Natural killer cell treated with Interleukin-12 subunit alpha and Interleukin-12 subunit beta and Interleukin-15 and Interleukin-18, amount 100 ng/mL, for 72 hours (primary cell): ENCODE results near the gene RMI1. TPM values are rescaled to one million over a fixed set of nuclear protein-coding genes. Genes with fewer than 3 reads are reported as not detected.
"Not testable (repeated sequence)": the region's sequence is repeated elsewhere in the genome, so short reads cannot be mapped to it uniquely, and the experiment has no call there.

ENCODE experiments used
- ATAC-seq, 2 donors: fragments of 150-1000 bp; cut with Tn5 transposase in 1 of 2; sonication (Bioruptor Pico), chemical (Tn5 transposase) in 1 of 2; 2 replicates each; pipeline ENCODE4 v1.10.0; 2021
- DNase-seq: peaks from one replicate; pipeline ENCODE4 v3.0.0; 2022; ENCODE audit warnings: low spot score
- H3K27ac Mint-ChIP-seq, 2 donors: 1 replicate in 1 of 2; 2 replicates in 1 of 2; pipeline ENCODE4 v1.8.0; 2022; ENCODE audit warnings: mixed read lengths in 2 of 2, mild to moderate bottlenecking in 1 of 2, moderate library complexity in 1 of 2
- H3K27me3 Mint-ChIP-seq, 2 donors: 1 replicate in 1 of 2; 2 replicates in 1 of 2; pipeline ENCODE4 v1.8.0; 2022; ENCODE audit warnings: mixed read lengths in 2 of 2
- H3K36me3 Mint-ChIP-seq: one replicate; pipeline ENCODE4 v1.8.0; 2022; ENCODE audit warnings: mixed read lengths
- H3K4me1 Mint-ChIP-seq, 2 donors: 1 replicate in 1 of 2; 2 replicates in 1 of 2; pipeline ENCODE4 v1.8.0; 2022; ENCODE audit warnings: low read depth in 2 of 2, mixed read lengths in 2 of 2, mild to moderate bottlenecking in 1 of 2
- H3K4me3 Mint-ChIP-seq: one replicate; pipeline ENCODE4 v1.8.0; 2022; ENCODE audit warnings: mixed read lengths
- H3K9me3 Mint-ChIP-seq: 2 replicates; pipeline ENCODE4 v1.8.0; 2022; ENCODE audit warnings: mixed read lengths
- total RNA-seq, 2 donors: library from RNA; stranded (reverse); gene quantifications; one replicate each; pipeline ENCODE4 v1.2.3, GENCODE V29; 2022

Gene RMI1
- total RNA-seq: 10 to 100 TPM; 12.8 to 16.1 TPM

DNA sequence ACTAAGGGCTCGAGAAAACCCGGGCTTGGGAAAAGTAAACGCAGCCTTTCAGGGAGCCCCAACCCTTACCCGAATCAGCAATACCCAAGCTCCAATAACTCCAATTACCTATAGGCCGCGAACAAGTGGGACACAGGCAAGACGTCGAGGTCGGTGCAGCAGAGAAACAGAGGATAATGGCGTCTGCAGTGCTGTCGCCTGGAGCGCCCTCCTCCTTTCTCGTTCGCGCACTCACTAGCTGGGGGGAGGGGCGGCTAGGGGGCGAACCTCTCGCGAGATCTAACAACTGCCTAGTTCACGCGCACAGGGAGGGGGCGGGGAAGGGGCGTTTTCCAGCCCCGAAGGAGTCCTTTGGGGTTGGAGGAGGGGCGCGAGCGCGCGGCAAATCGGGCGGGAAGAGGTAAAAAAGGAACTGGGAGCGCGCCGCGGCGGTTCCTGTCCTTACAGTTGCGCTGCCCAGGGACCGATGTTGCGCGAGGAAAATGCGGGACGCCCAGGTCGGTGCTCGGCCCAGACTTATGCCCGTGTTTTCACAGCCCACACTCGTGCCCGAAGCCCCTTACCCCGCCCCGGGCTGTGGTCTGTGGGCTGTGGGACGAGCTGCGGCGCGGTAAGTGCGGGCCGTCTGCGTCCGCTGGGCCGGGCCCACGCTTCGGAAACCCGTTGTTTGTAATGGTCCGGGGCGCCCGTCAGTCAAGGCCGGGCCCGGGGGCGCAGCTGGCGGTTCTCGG, at the start of gene RMI1:
RMI1 (plus strand) TSS at position 411 of the 731 bp plus-strand sequence. CDS start 20,182 bp downstream, outside the sequence.
- no peaks in the 10 kb centered on the region for H3K27me3 Mint-ChIP-seq
- ATAC-seq (peak; percentile 86 to 91), DNase-seq (peak; percentile 99)
- H3K4me1 Mint-ChIP-seq: peaks cover 32 to 40% of the 10 kb centered on the region in 2 donors
- H3K4me3 Mint-ChIP-seq: peak within 1 kb of the TSS; percentile 95
- peaks cover 42% of the 10 kb centered on the region for H3K36me3 Mint-ChIP-seq
- H3K27ac Mint-ChIP-seq: peak within 1 kb of the TSS; percentile 89 to 100
- H3K9me3 Mint-ChIP-seq: no peaks in the 10 kb centered on the region

GRCh38 chr9:83930881-83931280, 49.7 kb upstream of the RMI1 start:
- Mint-ChIP-seq H3K9me3 (no peaks in the 10 kb centered on the region), H3K36me3 (no peaks in the 10 kb centered on the region), H3K4me1 (peaks cover 0 to 4% of the 10 kb centered on the region in 2 donors), H3K4me3 (no peak overlapping the region), H3K27ac (peak overlapping the region in 1 of 2 donors; percentile 34), H3K27me3 (no peaks in the 10 kb centered on the region)
- no peak for ATAC-seq
- DNase-seq: no peak

DNA sequence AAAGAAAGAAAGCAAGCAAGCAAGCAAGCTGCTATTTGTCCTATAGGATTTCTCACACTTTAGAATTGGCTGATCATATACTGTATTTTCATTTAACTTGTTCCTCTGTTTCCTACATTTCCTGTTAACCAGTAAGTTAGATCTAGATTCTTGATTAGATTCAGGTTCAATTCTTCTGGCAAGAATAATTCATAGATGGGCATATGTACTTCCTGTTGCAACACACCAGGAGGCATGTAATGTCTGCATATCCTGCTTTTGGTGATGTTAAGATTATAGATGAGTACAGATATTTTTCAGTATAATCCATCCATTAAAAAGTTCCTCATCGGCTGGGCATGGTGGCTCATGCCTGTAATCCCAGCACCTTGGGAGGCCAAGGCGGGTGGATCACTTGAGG, 48.6 kb upstream of the RMI1 start:
- ATAC-seq (no peak), DNase-seq (no peak)
- no peak overlapping the region for H3K27ac Mint-ChIP-seq
- H3K4me1 Mint-ChIP-seq: peaks cover 0 to 4% of the 10 kb centered on the region in 2 donors
- H3K9me3 Mint-ChIP-seq: no peaks in the 10 kb centered on the region
- no peak overlapping the region for H3K4me3 Mint-ChIP-seq
- no peaks in the 10 kb centered on the region for H3K27me3 Mint-ChIP-seq
- H3K36me3 Mint-ChIP-seq: no peaks in the 10 kb centered on the region

DNA sequence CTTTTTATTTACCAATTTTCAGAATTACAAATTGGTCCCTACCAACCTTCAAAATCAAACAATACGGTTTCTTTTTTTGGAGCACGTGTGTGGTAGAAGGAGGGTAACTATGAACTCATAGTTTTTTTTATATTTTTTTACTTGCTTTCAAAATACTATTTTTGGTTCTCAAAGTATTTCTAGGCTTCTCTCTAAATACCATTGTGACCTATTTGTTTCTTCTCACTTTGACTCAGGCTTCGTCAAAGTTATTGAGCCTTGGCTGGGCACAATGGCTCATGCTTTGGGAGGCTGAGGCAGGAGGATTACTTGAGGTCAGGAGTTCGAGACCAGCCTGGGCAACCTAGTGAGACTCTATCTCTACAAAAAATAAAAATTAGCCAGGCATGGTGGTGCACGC, 47.8 kb upstream of the RMI1 start:
- Mint-ChIP-seq H3K4me1 (peaks cover 0 to 4% of the 10 kb centered on the region in 2 donors), H3K36me3 (no peaks in the 10 kb centered on the region), H3K27ac (no peak overlapping the region), H3K4me3 (no peak overlapping the region), H3K27me3 (no peaks in the 10 kb centered on the region), H3K9me3 (no peaks in the 10 kb centered on the region)
- ATAC-seq (no peak), DNase-seq (no peak)

DNA sequence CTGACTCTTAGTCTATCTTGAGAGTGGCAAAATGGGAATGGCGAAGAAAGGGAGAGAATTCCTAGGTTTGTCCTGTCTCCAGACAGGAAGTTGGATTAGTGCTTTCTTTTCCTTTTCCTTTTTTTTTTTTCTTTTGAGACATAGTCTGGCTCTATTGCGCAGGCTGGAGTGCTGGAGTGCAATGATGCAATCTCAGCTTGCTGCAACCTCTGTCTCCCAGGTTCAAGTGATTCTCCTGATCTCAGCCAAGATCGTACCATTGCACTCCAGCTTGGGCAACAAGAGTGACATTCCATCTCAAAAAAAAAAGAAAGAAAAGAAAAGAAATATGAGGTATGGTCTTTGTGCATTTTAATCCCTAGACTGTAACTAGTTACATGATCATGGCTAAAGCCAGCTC, 46.8 kb upstream of the RMI1 start:
- Mint-ChIP-seq H3K27ac (no peak overlapping the region), H3K4me3 (no peak overlapping the region), H3K9me3 (no peaks in the 10 kb centered on the region), H3K4me1 (peaks cover 0 to 4% of the 10 kb centered on the region in 2 donors), H3K36me3 (no peaks in the 10 kb centered on the region), H3K27me3 (no peaks in the 10 kb centered on the region)
- no peak for DNase-seq
- ATAC-seq: no peak

GRCh38 chr9:83934569-83935275, 45.9 kb upstream of the RMI1 start:
- H3K9me3 Mint-ChIP-seq: no peaks in the 10 kb centered on the region

DNA sequence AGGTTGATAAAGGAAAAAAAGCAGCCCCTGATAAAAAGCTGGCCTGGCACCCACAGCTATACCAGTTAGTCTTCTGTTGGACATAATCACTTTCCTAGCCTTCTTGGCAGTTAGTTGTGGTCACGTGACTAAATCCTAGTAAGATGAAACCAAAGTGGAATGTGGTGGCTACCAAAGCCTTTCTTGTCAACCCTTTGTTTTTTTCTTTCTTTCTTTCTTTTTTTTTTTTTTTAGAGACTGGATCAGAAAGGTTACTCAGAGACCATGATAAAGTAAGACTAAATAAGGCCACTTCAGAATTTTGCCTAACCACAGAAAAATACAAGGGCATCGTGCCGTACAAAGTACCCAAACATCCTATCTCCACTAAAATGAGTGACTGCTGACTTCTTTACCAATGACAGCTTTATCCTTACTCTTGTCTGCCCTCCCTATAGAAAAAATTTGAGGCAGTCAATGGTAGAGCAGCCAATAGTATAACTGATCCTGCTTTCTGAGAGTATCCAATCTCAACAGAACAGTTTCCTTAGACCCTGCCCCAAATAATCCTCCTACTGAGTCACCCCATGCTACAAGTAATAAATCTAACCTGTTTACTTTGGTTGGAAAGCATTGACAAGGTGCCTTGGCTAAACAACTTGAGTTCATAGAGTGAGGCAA, 45.2 kb upstream of the RMI1 start:
- DNase-seq: no peak
- Mint-ChIP-seq H3K4me1 (peaks cover 0 to 4% of the 10 kb centered on the region in 2 donors), H3K27ac (no peak overlapping the region), H3K9me3 (no peaks in the 10 kb centered on the region), H3K4me3 (no peak overlapping the region), H3K27me3 (no peaks in the 10 kb centered on the region), H3K36me3 (no peaks in the 10 kb centered on the region)
- no peak for ATAC-seq

More at GRCh38 chr9:83934569-83935275, 45.9 kb upstream of the RMI1 start:
- H3K4me3 Mint-ChIP-seq: no peak overlapping the region
- H3K27ac Mint-ChIP-seq: no peak overlapping the region
- no peak for DNase-seq
- no peaks in the 10 kb centered on the region for H3K36me3 Mint-ChIP-seq
- no peak for ATAC-seq
- peaks cover 0 to 4% of the 10 kb centered on the region in 2 donors for H3K4me1 Mint-ChIP-seq
- no peaks in the 10 kb centered on the region for H3K27me3 Mint-ChIP-seq

GRCh38 chr9:83936523-83936922, 44.1 kb upstream of the RMI1 start:
- Mint-ChIP-seq H3K4me3 (no peak overlapping the region), H3K27ac (no peak overlapping the region), H3K27me3 (no peaks in the 10 kb centered on the region), H3K9me3 (no peaks in the 10 kb centered on the region), H3K4me1 (peaks cover 0 to 4% of the 10 kb centered on the region in 2 donors), H3K36me3 (peaks cover 4% of the 10 kb centered on the region)
- DNase-seq (no peak), ATAC-seq (no peak)

GRCh38 chr9:83937861-83938455, 42.6 kb upstream of the RMI1 start:
- ATAC-seq: peak; percentile 59 to 65
- H3K4me1 Mint-ChIP-seq: peaks cover 0 to 4% of the 10 kb centered on the region in 2 donors
- peaks cover 14% of the 10 kb centered on the region for H3K36me3 Mint-ChIP-seq
- no peak overlapping the region for H3K4me3 Mint-ChIP-seq
- no peak for DNase-seq
- no peaks in the 10 kb centered on the region for H3K9me3 Mint-ChIP-seq
- no peaks in the 10 kb centered on the region for H3K27me3 Mint-ChIP-seq
- H3K27ac Mint-ChIP-seq: peak overlapping the region in 1 of 2 donors; percentile 33

GRCh38 chr9:83940590-83941303, 39.9 kb upstream of the RMI1 start:
- Mint-ChIP-seq H3K9me3 (no peaks in the 10 kb centered on the region), H3K4me3 (no peak overlapping the region), H3K4me1 (no peaks in the 10 kb centered on the region), H3K27me3 (no peaks in the 10 kb centered on the region), H3K27ac (peak overlapping the region in 1 of 2 donors; percentile 30), H3K36me3 (peaks cover 19% of the 10 kb centered on the region)
- ATAC-seq (no peak), DNase-seq (no peak)

DNA sequence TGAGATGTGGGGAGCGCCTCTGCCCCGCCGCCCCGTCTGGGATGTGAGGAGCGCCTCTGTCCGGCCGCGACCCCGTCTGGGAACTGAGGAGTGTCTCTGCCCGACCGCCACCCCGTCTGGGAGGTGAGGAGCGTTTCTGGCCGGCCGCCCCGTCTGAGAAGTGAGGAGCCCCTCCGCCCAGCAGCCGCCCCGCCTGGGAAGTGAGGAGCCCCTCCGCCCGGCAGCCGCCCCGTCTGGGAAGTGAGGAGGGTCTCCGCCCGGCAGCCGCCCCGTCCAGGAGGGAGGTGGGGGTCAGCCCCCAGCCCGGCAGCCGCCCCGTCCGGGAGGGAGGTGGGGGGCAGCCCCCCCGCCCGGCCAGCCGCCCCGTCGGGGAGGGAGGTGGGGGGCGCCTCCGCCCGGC, 32.5 kb upstream of the RMI1 start:
- not testable (repeated sequence) for H3K9me3 Mint-ChIP-seq, H3K27ac Mint-ChIP-seq, H3K4me3 Mint-ChIP-seq, H3K4me1 Mint-ChIP-seq, H3K36me3 Mint-ChIP-seq, ATAC-seq, H3K27me3 Mint-ChIP-seq, DNase-seq

GRCh38 chr9:83956086-83956435, 24.5 kb upstream of the RMI1 start:
- Mint-ChIP-seq H3K36me3 (no peaks in the 10 kb centered on the region), H3K4me3 (peak overlapping the region; percentile 97), H3K9me3 (no peaks in the 10 kb centered on the region), H3K27ac (peak overlapping the region; percentile 100), H3K27me3 (no peaks in the 10 kb centered on the region), H3K4me1 (peaks cover 17 to 18% of the 10 kb centered on the region in 2 donors)
- ATAC-seq (peak; percentile 67 to 77), DNase-seq (no peak)
